Heart left ventricle (tissue), 16 donors: ENCODE data around the gene ART3. TPM values are rescaled to one million over a fixed set of nuclear protein-coding genes. Genes with fewer than 3 reads are reported as not detected.

ENCODE experiments used
- ATAC-seq, 4 donors: fragments of 200-7000 bp; cut with Tn5 transposase; one replicate each; pipeline ENCODE4 v1.9.1; 2020 to 2022; ENCODE audit warnings: moderate library complexity in 4 of 4, mild to moderate bottlenecking in 3 of 4, moderate number of reproducible peaks in 1 of 4
- DNase-seq, 5 donors: peaks; one replicate each; pipeline ENCODE4 v3.0.0-alpha.2; 2020
- H3K27ac ChIP-seq, 12 donors: fragments of 200-600 bp; sonication (generic) in 4 of 12; one replicate each; pipeline versions ENCODE4 v1.5.0 to v1.8.0; 2016 to 2022; ENCODE audit warnings: mild to moderate bottlenecking in 2 of 12
- H3K27me3 ChIP-seq, 9 donors: fragments of 200-600 bp; sonication (generic) in 2 of 9; one replicate each; pipeline versions ENCODE4 v1.5.1 to v1.8.0; 2016 to 2022; ENCODE audit warnings: mild to moderate bottlenecking in 3 of 9
- H3K36me3 ChIP-seq, 9 donors: fragments of 200-600 bp; sonication (generic) in 2 of 9; one replicate each; pipeline versions ENCODE4 v1.5.0 to v1.8.0; 2018 to 2022; ENCODE audit warnings: mild to moderate bottlenecking in 2 of 9
- H3K4me1 ChIP-seq, 12 donors: fragments of 200-600 bp; sonication (generic) in 4 of 12; one replicate each; pipeline versions ENCODE4 v1.5.0 to v1.8.0; 2016 to 2022; ENCODE audit warnings: mild to moderate bottlenecking in 3 of 12
- H3K4me3 ChIP-seq, 12 donors: fragments of 200-600 bp; sonication (generic) in 4 of 12; one replicate each; pipeline versions ENCODE4 v1.5.0 to v1.8.0; 2017 to 2022; ENCODE audit warnings: mild to moderate bottlenecking in 9 of 12, moderate library complexity in 4 of 12
- H3K9me3 ChIP-seq, 12 donors: fragments of 200-600 bp; sonication (generic) in 4 of 12; one replicate each; pipeline versions ENCODE4 v1.5.0 to v1.8.0; 2016 to 2022; ENCODE audit warnings: mild to moderate bottlenecking in 1 of 12
- CTCF ChIP-seq, 12 donors: fragments of 200-600 bp; sonication (generic) in 4 of 12; IDR thresholded peaks; one replicate each; pipeline versions ENCODE4 v1.5.0 to v1.8.0; 2018 to 2022; ENCODE audit warnings: antibody characterized with exemption in 12 of 12, mild to moderate bottlenecking in 5 of 12
- POLR2A ChIP-seq, 2 donors: fragments of 450-650 bp; IDR thresholded peaks; one replicate each; pipeline ENCODE4 v1.6.1; 2017; ENCODE audit warnings: antibody characterized with exemption in 2 of 2, mild to moderate bottlenecking in 2 of 2, moderate library complexity in 2 of 2
- WGBS, 4 donors: extraction: QIAGEN DNeasy Blood & Tissue Kit in 2 of 4; methylation state at CpG; one replicate each; pipeline versions ENCODE4 v1.1.5 to v1.1.7; 2013 to 2018; 5-methylcytosine and 5-hydroxymethylcytosine counted together
- intact Hi-C, 10 donors: fragments of 100-400 bp; cut with DNase I; formaldehyde crosslinking; loops; one replicate each; pipeline versions ENCODE4 v1.11.1 to v1.14.2; 2022
- polyA plus RNA-seq, 2 donors: library from polyadenylated mRNA; stranded (reverse); fragments of 200-250 nt; gene quantifications; one replicate each; pipeline ENCODE4 v1.2.3, GENCODE V29; 2013
- total RNA-seq, 9 donors: library from RNA; depleted of rRNA in 2 of 9; stranded (reverse); fragments of >200 nt in 2 of 9; fragmentation: NEBNext Ultra II Directional in 3 of 9; extraction: Animal tissue kit (Norgen Biotek cat#: 25700) in 3 of 9; gene quantifications; one replicate each; pipeline versions ENCODE4 v1.1.0 to v1.2.4, GENCODE V29; 2016 to 2023
- donor health status: ischemic (EF 13 %, LVEDD 7.1; RV severe dilation, severe dysfunction).
- donor health status: healthy with polysubstance abuse.
- donor health status: DM: no; HTN: yes; CAD: no.
- donor health status: DM: no; HTN: no; CAD: no.
- donor health status: ischemic (EF 25% LVEDD 6.9; RV normal size, moderate dysfunction).
- donor health status: ischemic (EF 25% LVEDD 5.7; RV mildly dilated, moderate dysfunction).
- donor health status: healthy.
- donor health status: DM: yes; HTN: yes; CAD: no.
- donor health status: ischemic (EF 35%, LVEDD 5.7; RV mildly dilated, moderate dysfunction).
- donor health status: nonischemic (EF 11% LVEDD 7.7; RV severe dilation, severe dysfunction).
- donor health status: DM: yes; HTN: yes; CAD: no.
- donor health status: PGD.
- donor health status: ischemic (EF 29% LVEDD 5.4; RV normal size, mild dysfunction).
- donor health status: nonischemic (EF 23%, LVEDD 6.1; RV moderate dilation, normal function).

Gene ART3
- total and polyA plus RNA-seq, 11 donors = 38.8 to 230 (median 73.4) TPM

GRCh38 chr4:76108467-76109181, 34.1 kb downstream of the ART3 start:
- H3K4me3 ChIP-seq = no peak overlapping the region
- no peak for ATAC-seq
- intact Hi-C loops = no loop called here
- WGBS, 4 donors = 58 to 65% (median 63%) methylated on average over 5 of the region's 5 CpGs
- no peak for TF ChIP-seq POLR2A (IDR thresholded peaks at IDR 0.05)
- no peak for TF ChIP-seq CTCF (IDR thresholded peaks at IDR 0.05)
- no peak for DNase-seq
- no peak overlapping the region for H3K27ac ChIP-seq
- peaks cover 0 to 5% (median 0%) of the 10 kb centered on the region in 12 donors for H3K4me1 ChIP-seq
- H3K36me3 ChIP-seq = peaks cover 0 to 20% (median 16%) of the 10 kb centered on the region in 9 donors
- no peaks in the 10 kb centered on the region for H3K9me3 ChIP-seq
- H3K27me3 ChIP-seq = no peaks in the 10 kb centered on the region

GRCh38 chr4:76116821-76117220, 42.3 kb downstream of the ART3 start:
- Histone ChIP-seq H3K27me3 (no peaks in the 10 kb centered on the region), H3K4me1 (no peaks in the 10 kb centered on the region), H3K36me3 (peaks cover 9 to 97% (median 94%) of the 10 kb centered on the region in 9 donors), H3K27ac (no peak overlapping the region), H3K4me3 (no peak overlapping the region), H3K9me3 (no peaks in the 10 kb centered on the region)
- no peak for DNase-seq
- 96 to 99% (median 97%) methylated on average over 1 of the region's 1 CpG for WGBS, 4 donors
- no peak for ATAC-seq
- no peak for TF ChIP-seq POLR2A (IDR thresholded peaks at IDR 0.05)
- no peak for TF ChIP-seq CTCF (IDR thresholded peaks at IDR 0.05)
- intact Hi-C loops = no loop called here

GRCh38 chr4:76117536-76117935, 43.0 kb downstream of the ART3 start:
- Histone ChIP-seq H3K4me1 (no peaks in the 10 kb centered on the region), H3K9me3 (peaks cover 0 to 4% (median 0%) of the 10 kb centered on the region in 12 donors), H3K27ac (no peak overlapping the region), H3K4me3 (no peak overlapping the region), H3K27me3 (no peaks in the 10 kb centered on the region), H3K36me3 (peaks cover 9 to 100% (median 95%) of the 10 kb centered on the region in 9 donors)
- intact Hi-C loops = no loop called here
- 97 to 98% (median 98%) methylated on average over 5 of the region's 5 CpGs for WGBS, 4 donors
- TF ChIP-seq POLR2A (IDR thresholded peaks at IDR 0.05) (no peak), CTCF (IDR thresholded peaks at IDR 0.05) (no peak)
- ATAC-seq (no peak), DNase-seq (no peak)

- Histone ChIP-seq H3K4me3 (no peak overlapping the region), H3K27ac (no peak overlapping the region), H3K27me3 (no peaks in the 10 kb centered on the region), H3K9me3 (peaks cover 0 to 4% (median 0%) of the 10 kb centered on the region in 12 donors), H3K36me3 (peaks cover 9 to 99% (median 94%) of the 10 kb centered on the region in 9 donors), H3K4me1 (no peaks in the 10 kb centered on the region)
- DNase-seq (no peak), ATAC-seq (no peak)
- WGBS, 4 donors = 85 to 96% (median 90%) methylated on average over 4 of the region's 4 CpGs
- intact Hi-C loops = no loop called here
- TF ChIP-seq POLR2A (IDR thresholded peaks at IDR 0.05) (no peak), CTCF (IDR thresholded peaks at IDR 0.05) (no peak)
These were observed 45.7 kb downstream of the ART3 start for GRCh38 chr4:76120199-76120598.
